ENCODE results near the gene CTSD. TPM values are rescaled to one million over a fixed set of nuclear protein-coding genes. Genes with fewer than 3 reads are reported as not detected.

Gene CTSD
- total RNA-seq, 1 experiment from 2014 or later: 158 TPM

GRCh38 chr11:1779034-1779805 is 15.5 kb upstream of the CTSD start:
- Histone ChIP-seq H3K18ac (ENCODE audit: insufficient read length, low read depth, low read length) (no peak overlapping the region), H2BK12ac (ENCODE audit: insufficient read length, low read depth, low read length) (no peak overlapping the region), H2BK120ac (ENCODE audit: low read depth, low read length, poor library complexity, severe bottlenecking) (no peak overlapping the region), H3K4ac (ENCODE audit: low read depth, low read length) (no peak overlapping the region), H4K8ac (replicated peaks; ENCODE audit: insufficient read length, low read depth, low read length) (no peak overlapping the region), H4K91ac (ENCODE audit: insufficient read length, low read depth, low read length) (no peak overlapping the region), H3K14ac (ENCODE audit: insufficient read depth, low read length) (no peak overlapping the region), H3K27me3 (ENCODE audit: insufficient read depth, low read length) (no peaks in the 10 kb centered on the region), H3K23ac (ENCODE audit: insufficient read length, low read depth, low read length) (no peak overlapping the region), H2BK5ac (ENCODE audit: insufficient read length, low read length) (no peak overlapping the region), H3K9ac (ENCODE audit: extremely low read depth, insufficient read length, low read length) (no peak overlapping the region), H3K4me2 (ENCODE audit: insufficient read depth, insufficient read length, low read length) (no peak overlapping the region), H4K5ac (ENCODE audit: insufficient read length, low read depth, low read length) (no peak overlapping the region), H3T11ph (ENCODE audit: low read length) (no peak overlapping the region), H2BK20ac (ENCODE audit: low read depth, low read length, poor library complexity, severe bottlenecking) (no peak overlapping the region), H3K4me1 (ENCODE audit: insufficient read depth, low read length) (no peaks in the 10 kb centered on the region), H3K79me1 (ENCODE audit: insufficient read depth, low read depth, low read length, poor library complexity, severe bottlenecking) (no peaks in the 10 kb centered on the region), H2AFZ (ENCODE audit: low read length) (no peak overlapping the region), H2BK15ac (ENCODE audit: low read depth, low read length) (no peak overlapping the region), H3K23me2 (ENCODE audit: insufficient read length, low read depth, low read length, poor library complexity, severe bottlenecking) (no peaks in the 10 kb centered on the region), H4K20me1 (ENCODE audit: control insufficient read depth, insufficient read depth, insufficient read length) (no peaks in the 10 kb centered on the region), H3K9me3 (ENCODE audit: control insufficient read depth, low read depth, low read length) (no peaks in the 10 kb centered on the region), H3K79me2 (ENCODE audit: insufficient read depth, low read length) (no peaks in the 10 kb centered on the region), H3K27ac (ENCODE audit: insufficient read length, low read depth, low read length) (no peak overlapping the region), H3K56ac (ENCODE audit: insufficient read length, low read depth, low read length) (no peak overlapping the region), H2AK5ac (ENCODE audit: insufficient read length, low read length) (no peak overlapping the region)
- no CpG with 5 or more reads among the region's 17 CpGs for WGBS (ENCODE audit: extremely low coverage, insufficient read length, low lambda C conversion rate)
- H3K36me3 Mint-ChIP-seq (ENCODE audit: insufficient read depth in 1 of 3, low read depth in 3 of 3): no peaks in the 10 kb centered on the region; a peak in 1 of 7 replicates
- H3K27ac Mint-ChIP-seq: no peak overlapping the region; a peak in 1 of 7 replicates
- H3K4me3 Mint-ChIP-seq: no peak overlapping the region
- H3K4me1 Mint-ChIP-seq: peaks cover 8 to 17% of the 10 kb centered on the region in 2 experiments
- TF ChIP-seq CTCF (conservative IDR thresholded peaks at IDR 0.05): no peak
- H3K27me3 Mint-ChIP-seq (ENCODE audit: low read depth): peaks cover 43% of the 10 kb centered on the region
- DNase-seq: no peak
- peaks cover 4 to 9% of the 10 kb centered on the region in 2 experiments; a peak in 2 of 5 replicates for H3K9me3 Mint-ChIP-seq
